GM19043 (cell line): ENCODE data around the gene ARHGEF3.
A peak's percentile ranks its signal among the peaks of the same experiment; 100 is the strongest.
"Not testable (repeated sequence)": the region's sequence is repeated elsewhere in the genome, so short reads cannot be mapped to it uniquely, and the experiment has no call there.

Experiments
- ATAC-seq: cut with Tn5 transposase; IDR thresholded peaks from one replicate; pipeline ENCODE4 v1.9.1; 2021; ENCODE audit warnings: low read depth; ENCODE audit not compliant: unreplicated experiment

Gene ARHGEF3

GRCh38 chr3:56692001-56692365, 109.8 kb downstream of the ARHGEF3 start:
- not testable (repeated sequence) for ATAC-seq

- ATAC-seq: no peak
These were observed 110.4 kb downstream of the ARHGEF3 start for GRCh38 chr3:56691165-56692000.

- no peak for ATAC-seq
These were observed 112.4 kb downstream of the ARHGEF3 start for GRCh38 chr3:56689303-56689702.

- ATAC-seq: no peak
These were observed 113.6 kb downstream of the ARHGEF3 start for GRCh38 chr3:56688191-56688590.

- no peak for ATAC-seq
These were observed 117.7 kb downstream of the ARHGEF3 start for GRCh38 chr3:56684029-56684428.

GRCh38 chr3:56683122-56683817, 118.5 kb downstream of the ARHGEF3 start, which contains the start of gene TASOR:
TASOR (minus strand) TSS chr3:56683265; CDS start chr3:56683006, 259 bp downstream.
- ATAC-seq: peak; percentile 59

- peak; percentile 59 for ATAC-seq
These were observed 119.2 kb downstream of the ARHGEF3 start for GRCh38 chr3:56682462-56683121.

- no peak for ATAC-seq
These were observed 119.7 kb downstream of the ARHGEF3 start for GRCh38 chr3:56681984-56682461.

GRCh38 chr3:56680054-56680580, 121.6 kb downstream of the ARHGEF3 start:
- ATAC-seq: no peak
